SK-N-SH (cell line): ENCODE results near the gene PCDH1.

ENCODE experiments used
- EP300 ChIP-seq, 2 experiments: IDR thresholded peaks; 2 replicates each; pipeline versions ENCODE4 v1.4.0 to v1.6.1; 2012; ENCODE audit warnings: borderline replicate concordance in 1 of 2, low read depth in 1 of 2, low read length in 1 of 2
- EZH2phosphoT487 ChIP-seq: fragments of 200-600 bp; sonication (generic); IDR thresholded peaks from 2 replicates; pipeline ENCODE4 v1.6.1; 2017; ENCODE audit warnings: low read depth, mixed run types, mild to moderate bottlenecking, antibody characterized with exemption, moderate library complexity, borderline replicate concordance
- GABPA ChIP-seq: IDR thresholded peaks from 2 replicates; pipeline ENCODE4 v1.4.0; 2012; ENCODE audit warnings: low read depth, mild to moderate bottlenecking
- POLR2AphosphoS5 ChIP-seq: IDR thresholded peaks from 2 replicates; pipeline ENCODE4 v1.6.1; 2012; ENCODE audit warnings: low read depth, low read length
- TF ChIP-seq, protein P1 (sequence below): fragments of 200-600 bp; sonication (generic); IDR thresholded peaks from 2 replicates; pipeline ENCODE4 v1.6.1; 2017; ENCODE audit warnings: antibody characterized with exemption, mild to moderate bottlenecking, moderate library complexity

DNA sequence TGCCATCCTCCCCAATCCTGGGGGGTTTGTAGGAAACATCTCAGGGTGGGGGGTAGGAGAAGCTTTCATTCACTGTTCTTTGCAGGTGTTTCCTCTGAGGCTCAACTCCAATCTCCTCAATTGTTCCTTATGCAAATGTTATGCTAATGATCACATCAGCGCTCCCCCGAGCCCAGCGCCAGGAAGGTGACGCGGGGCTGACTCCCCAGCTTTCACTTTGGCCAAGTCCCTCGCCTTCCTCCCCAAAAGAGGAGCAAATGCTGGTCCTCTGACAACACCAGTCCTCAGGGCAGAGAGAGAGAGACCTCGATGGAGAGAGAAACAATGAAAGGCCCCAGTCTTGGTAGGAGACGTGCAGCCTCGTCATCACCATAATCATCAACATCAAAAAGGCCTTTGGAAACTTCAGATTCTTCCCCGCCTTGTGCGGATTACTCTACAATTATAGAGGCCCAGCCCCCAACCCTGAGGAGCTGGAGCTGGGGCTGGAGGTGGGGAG is 39.1 kb downstream of the PCDH1 start:
- TF ChIP-seq, protein P1, sequence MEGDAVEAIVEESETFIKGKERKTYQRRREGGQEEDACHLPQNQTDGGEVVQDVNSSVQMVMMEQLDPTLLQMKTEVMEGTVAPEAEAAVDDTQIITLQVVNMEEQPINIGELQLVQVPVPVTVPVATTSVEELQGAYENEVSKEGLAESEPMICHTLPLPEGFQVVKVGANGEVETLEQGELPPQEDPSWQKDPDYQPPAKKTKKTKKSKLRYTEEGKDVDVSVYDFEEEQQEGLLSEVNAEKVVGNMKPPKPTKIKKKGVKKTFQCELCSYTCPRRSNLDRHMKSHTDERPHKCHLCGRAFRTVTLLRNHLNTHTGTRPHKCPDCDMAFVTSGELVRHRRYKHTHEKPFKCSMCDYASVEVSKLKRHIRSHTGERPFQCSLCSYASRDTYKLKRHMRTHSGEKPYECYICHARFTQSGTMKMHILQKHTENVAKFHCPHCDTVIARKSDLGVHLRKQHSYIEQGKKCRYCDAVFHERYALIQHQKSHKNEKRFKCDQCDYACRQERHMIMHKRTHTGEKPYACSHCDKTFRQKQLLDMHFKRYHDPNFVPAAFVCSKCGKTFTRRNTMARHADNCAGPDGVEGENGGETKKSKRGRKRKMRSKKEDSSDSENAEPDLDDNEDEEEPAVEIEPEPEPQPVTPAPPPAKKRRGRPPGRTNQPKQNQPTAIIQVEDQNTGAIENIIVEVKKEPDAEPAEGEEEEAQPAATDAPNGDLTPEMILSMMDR, result no peak
- TF ChIP-seq EZH2phosphoT487 (no peak), EP300 (IDR thresholded peaks at IDR 0.05; ENCODE audit: borderline replicate concordance in 1 of 2, low read depth in 1 of 2, low read length in 1 of 2) (no peak), GABPA (no peak), POLR2AphosphoS5 (no peak)
